B cell (primary cell): Measurements from ENCODE around the gene RCAN1. TPM values are rescaled to one million over a fixed set of nuclear protein-coding genes. Genes with fewer than 3 reads are reported as not detected.

Source experiments
- ATAC-seq: fragments of 200-7000 bp; cut with Tn5 transposase; one replicate; pipeline ENCODE4 v1.10.0; 2021; ENCODE audit warnings: low read depth, mild to moderate bottlenecking, moderate number of reproducible peaks, moderate library complexity
- CTCF ChIA-PET: fragments of 350-600 bp; sonication (Branson Sonifier 250); formaldehyde crosslinking; loops from one replicate; lab custom pipeline; 2021; ENCODE audit warnings: antibody characterized with exemption, inconsistent platforms; lab: Charles Lee
- POLR2A ChIA-PET: fragments of 350-600 bp; sonication (Branson Sonifier 250); formaldehyde crosslinking; loops from one replicate; lab custom pipeline; 2021; ENCODE audit warnings: antibody characterized with exemption; lab: Charles Lee
- DNase-seq: peaks from one replicate; pipeline ENCODE4 v3.0.0; 2013
- H2AFZ ChIP-seq: 2 replicates; pipeline ENCODE4 v1.6.1; 2012; ENCODE audit warnings: mild to moderate bottlenecking, low read depth, low read length; ENCODE audit not compliant: insufficient read depth, poor library complexity, severe bottlenecking
- H3K27ac ChIP-seq, 2 donors: 1 replicate in 1 of 2; 2 replicates in 1 of 2; pipeline ENCODE4 v1.5.1; 2012 to 2013; ENCODE audit warnings: low read length in 2 of 2, mild to moderate bottlenecking in 2 of 2, moderate library complexity in 1 of 2
- H3K27me3 ChIP-seq, 4 experiments: fragments of 200-600 bp in 1 of 4; sonication (generic) in 1 of 4; replicated peaks in 1 of 4; 1 replicate in 2 of 4; 2 replicates in 2 of 4; pipeline versions ENCODE4 v1.6.1 to v1.7.0; 2013 to 2016; ENCODE audit warnings: low read length in 3 of 4, mild to moderate bottlenecking in 2 of 4, mixed read lengths in 1 of 4, moderate library complexity in 1 of 4; ENCODE audit not compliant: insufficient read depth in 4 of 4, control insufficient read depth in 3 of 4; ENCODE audit errors: control extremely low read depth in 1 of 4
- H3K36me3 ChIP-seq, 2 experiments: replicated peaks in 1 of 2; 1 replicate in 1 of 2; 2 replicates in 1 of 2; pipeline versions ENCODE4 v1.6.1 to v1.7.1; 2013; ENCODE audit warnings: low read length in 1 of 2; ENCODE audit not compliant: insufficient read depth in 2 of 2, control insufficient read depth in 1 of 2; ENCODE audit errors: control extremely low read depth in 1 of 2, extremely low read depth in 1 of 2
- H3K4me1 ChIP-seq, 2 donors: fragments of 200-600 bp in 1 of 2; sonication (generic) in 1 of 2; 1 replicate in 1 of 2; 2 replicates in 1 of 2; pipeline versions ENCODE4 v1.5.1 to v1.6.1; 2013 to 2017; ENCODE audit warnings: low read length in 2 of 2; ENCODE audit not compliant: control insufficient read depth in 2 of 2, insufficient read depth in 2 of 2
- H3K4me2 ChIP-seq: replicated peaks from 2 replicates; pipeline ENCODE3; 2012; ENCODE audit warnings: mild to moderate bottlenecking, low read depth, low read length; ENCODE audit not compliant: poor library complexity, severe bottlenecking
- H3K4me3 ChIP-seq, 5 experiments: fragments of 200-600 bp in 1 of 5; sonication (generic) in 1 of 5; 1 replicate in 3 of 5; 2 replicates in 2 of 5; pipeline versions ENCODE4 v1.5.1 to v1.7.0; 2011 to 2016; ENCODE audit warnings: low read length in 4 of 5, mild to moderate bottlenecking in 4 of 5, low read depth in 2 of 5, control low read depth in 1 of 5, moderate library complexity in 1 of 5; ENCODE audit not compliant: insufficient read depth in 1 of 5; ENCODE audit errors: control extremely low read depth in 1 of 5, extremely low read depth in 1 of 5
- H3K79me2 ChIP-seq: fragments of 200-600 bp; sonication (generic); one replicate; pipeline ENCODE4 v1.6.0; 2016; ENCODE audit warnings: low read length; ENCODE audit not compliant: control insufficient read depth, insufficient read depth
- H3K9ac ChIP-seq: fragments of 200-600 bp; sonication (generic); 2 replicates; pipeline ENCODE4 v1.6.1; 2017; ENCODE audit warnings: mild to moderate bottlenecking, low read length, moderate library complexity
- H3K9me3 ChIP-seq, 3 donors: one replicate each; pipeline versions ENCODE4 v1.6.1 to v1.7.1; 2013; ENCODE audit warnings: low read length in 2 of 3; ENCODE audit not compliant: control insufficient read depth in 2 of 3, insufficient read depth in 1 of 3; ENCODE audit errors: control extremely low read depth in 1 of 3
- H4K20me1 ChIP-seq: 2 replicates; pipeline ENCODE4 v1.6.0; 2012; ENCODE audit warnings: mild to moderate bottlenecking, low read length; ENCODE audit not compliant: insufficient read depth, control insufficient read depth, poor library complexity, severe bottlenecking
- H3K27ac Mint-ChIP-seq: one replicate; pipeline ENCODE4 v1.8.0; 2021; ENCODE audit warnings: mixed read lengths
- H3K27me3 Mint-ChIP-seq: one replicate; pipeline ENCODE4 v1.8.0; 2021; ENCODE audit warnings: mixed read lengths
- H3K4me1 Mint-ChIP-seq: one replicate; pipeline ENCODE4 v1.8.0; 2021; ENCODE audit warnings: mixed read lengths
- H3K4me3 Mint-ChIP-seq: one replicate; pipeline ENCODE4 v1.8.0; 2021; ENCODE audit warnings: mixed read lengths
- H3K9me3 Mint-ChIP-seq: one replicate; pipeline ENCODE4 v1.8.0; 2022; ENCODE audit warnings: mixed read lengths; ENCODE audit not compliant: insufficient read depth
- EZH2 ChIP-seq: IDR thresholded peaks from 2 replicates; pipeline ENCODE4 v1.6.1; 2012; ENCODE audit warnings: borderline replicate concordance, low read depth, mild to moderate bottlenecking, moderate library complexity, low read length; ENCODE audit not compliant: insufficient read depth, poor library complexity, severe bottlenecking
- WGBS: methylation state at CpG from one replicate; pipeline ENCODE4 v1.1.5; 2013; ENCODE audit warnings: missing lambda C conversion rate; ENCODE audit not compliant: insufficient coverage; 5-methylcytosine and 5-hydroxymethylcytosine counted together
- intact Hi-C: fragments of 100-400 bp; cut with micrococcal nuclease; formaldehyde crosslinking; loops from one replicate; pipeline ENCODE4 v1.10.0; 2022
- polyA plus RNA-seq: library from polyadenylated mRNA; depleted of rRNA; stranded (reverse); fragments of >200 nt; gene quantifications from 2 replicates; pipeline ENCODE4 v1.2.3, GENCODE V29; 2012
- total RNA-seq, 2 donors: library from RNA; stranded (reverse); fragments of 120-200 nt in 1 of 2; gene quantifications; 1 replicate in 1 of 2; 2 replicates in 1 of 2; pipeline versions ENCODE4 v1.2.3 to v1.2.4, GENCODE V29; 2013 to 2022
- TF ChIP-seq, protein P1 (sequence below): fragments of 200-600 bp; IDR thresholded peaks from one replicate; pipeline ENCODE4 v1.8.0; 2022; ENCODE audit warnings: antibody characterized with exemption, mild to moderate bottlenecking

Gene RCAN1
- total and polyA plus RNA-seq, 2 donors (not counting 1 experiment from before 2014, with no cell fraction given), result 0.97 to 4.4 TPM

DNA sequence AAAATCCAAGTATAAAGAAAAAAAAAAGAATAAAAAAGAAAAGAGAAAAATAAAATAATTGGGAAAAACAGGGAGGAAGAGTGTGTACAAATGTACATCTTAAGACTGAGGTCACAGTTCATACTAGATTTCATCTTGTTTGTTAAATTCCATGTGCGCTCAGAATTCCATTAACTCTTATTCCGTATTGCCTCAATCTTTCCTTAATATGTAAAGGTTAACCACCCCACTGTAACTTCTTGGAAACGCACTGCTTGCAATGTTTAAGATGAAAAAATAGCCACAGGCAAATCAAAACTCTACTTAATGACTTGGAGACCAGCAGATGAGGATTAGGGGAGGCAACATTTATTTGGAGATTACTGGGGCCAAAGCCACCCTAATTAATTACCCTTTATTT lies 79.0 kb downstream of the RCAN1 start:
- 100% methylated on average over 2 of the region's 3 CpGs for WGBS
- CTCF ChIA-PET, result no interaction called here
- POLR2A ChIA-PET, result no interaction called here

DNA sequence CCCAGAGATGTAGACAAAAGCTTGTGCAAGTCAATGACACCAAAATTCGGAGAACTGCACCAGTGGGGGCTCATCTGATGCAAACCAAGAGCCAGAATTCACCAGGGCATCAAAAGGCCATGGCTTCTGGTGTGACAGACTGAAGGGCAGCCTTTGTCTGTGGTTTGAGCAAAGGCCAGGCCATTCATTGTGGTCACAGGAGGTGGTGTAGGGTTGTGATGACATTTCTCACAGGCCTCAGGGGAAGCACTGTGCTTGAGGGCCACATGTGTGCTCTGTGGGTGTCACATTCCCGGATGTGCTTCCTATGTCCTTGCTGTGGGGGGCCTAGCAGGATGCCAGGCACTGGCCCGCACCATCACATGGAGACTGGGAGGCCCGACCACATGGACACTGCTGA lies 80.4 kb downstream of the RCAN1 start:
- CTCF ChIA-PET, result no interaction called here
- no peak overlapping the region for H3K27ac Mint-ChIP-seq
- Histone ChIP-seq H4K20me1 (no peaks in the 10 kb centered on the region), H3K4me1 (no peaks in the 10 kb centered on the region), H3K27ac (no peak overlapping the region), H3K27me3 (no peaks in the 10 kb centered on the region), H3K4me3 (no peak overlapping the region), H3K4me2 (no peak overlapping the region), H3K9ac (no peak overlapping the region), H3K9me3 (no peaks in the 10 kb centered on the region), H3K79me2 (no peaks in the 10 kb centered on the region), H2AFZ (no peak overlapping the region), H3K36me3 (no peaks in the 10 kb centered on the region)
- no peaks in the 10 kb centered on the region for H3K4me1 Mint-ChIP-seq
- no peak for ATAC-seq
- WGBS, result 72% methylated on average over 2 of the region's 4 CpGs
- POLR2A ChIA-PET, result no interaction called here
- H3K27me3 Mint-ChIP-seq, result no peaks in the 10 kb centered on the region
- no peak for TF ChIP-seq EZH2
- TF ChIP-seq, protein P1, sequence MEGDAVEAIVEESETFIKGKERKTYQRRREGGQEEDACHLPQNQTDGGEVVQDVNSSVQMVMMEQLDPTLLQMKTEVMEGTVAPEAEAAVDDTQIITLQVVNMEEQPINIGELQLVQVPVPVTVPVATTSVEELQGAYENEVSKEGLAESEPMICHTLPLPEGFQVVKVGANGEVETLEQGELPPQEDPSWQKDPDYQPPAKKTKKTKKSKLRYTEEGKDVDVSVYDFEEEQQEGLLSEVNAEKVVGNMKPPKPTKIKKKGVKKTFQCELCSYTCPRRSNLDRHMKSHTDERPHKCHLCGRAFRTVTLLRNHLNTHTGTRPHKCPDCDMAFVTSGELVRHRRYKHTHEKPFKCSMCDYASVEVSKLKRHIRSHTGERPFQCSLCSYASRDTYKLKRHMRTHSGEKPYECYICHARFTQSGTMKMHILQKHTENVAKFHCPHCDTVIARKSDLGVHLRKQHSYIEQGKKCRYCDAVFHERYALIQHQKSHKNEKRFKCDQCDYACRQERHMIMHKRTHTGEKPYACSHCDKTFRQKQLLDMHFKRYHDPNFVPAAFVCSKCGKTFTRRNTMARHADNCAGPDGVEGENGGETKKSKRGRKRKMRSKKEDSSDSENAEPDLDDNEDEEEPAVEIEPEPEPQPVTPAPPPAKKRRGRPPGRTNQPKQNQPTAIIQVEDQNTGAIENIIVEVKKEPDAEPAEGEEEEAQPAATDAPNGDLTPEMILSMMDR, result no peak
- no peak for DNase-seq
- intact Hi-C loops, result no loop called here
- no peaks in the 10 kb centered on the region for H3K9me3 Mint-ChIP-seq
- H3K4me3 Mint-ChIP-seq, result no peak overlapping the region

More for the DNA sequence above, 79.0 kb downstream of the RCAN1 start:
- H3K9me3 ChIP-seq, result no peaks in the 10 kb centered on the region
- Mint-ChIP-seq H3K27ac (no peak overlapping the region), H3K4me1 (no peaks in the 10 kb centered on the region), H3K4me3 (no peak overlapping the region), H3K27me3 (no peaks in the 10 kb centered on the region), H3K9me3 (no peaks in the 10 kb centered on the region)
- no peak for DNase-seq
- no peak overlapping the region for H3K27ac ChIP-seq
- no peak for ATAC-seq
- H3K9ac ChIP-seq, result no peak overlapping the region
- H3K4me1 ChIP-seq, result no peaks in the 10 kb centered on the region
- no peak overlapping the region for H2AFZ ChIP-seq
- no peak overlapping the region for H3K4me2 ChIP-seq
- no peak overlapping the region for H3K4me3 ChIP-seq
- H3K27me3 ChIP-seq, result no peaks in the 10 kb centered on the region
- no peaks in the 10 kb centered on the region for H4K20me1 ChIP-seq
- no peaks in the 10 kb centered on the region for H3K79me2 ChIP-seq
- TF ChIP-seq, protein P1, result no peak
- no peak for TF ChIP-seq EZH2
- H3K36me3 ChIP-seq, result no peaks in the 10 kb centered on the region
- intact Hi-C loops, result no loop called here
